RKO (cell line): Measurements from ENCODE around the gene CBARP.
A peak's percentile ranks its signal among the peaks of the same experiment; 100 is the strongest.
"Not testable (repeated sequence)": the region's sequence is repeated elsewhere in the genome, so short reads cannot be mapped to it uniquely, and the experiment has no call there.

Experiments
- DNase-seq: peaks from one replicate; pipeline ENCODE4 v3.0.0-alpha.2; 2016; ENCODE audit warnings: low spot score

Gene CBARP

GRCh38 chr19:1252221-1252820, 14.5 kb upstream of the CBARP start:
- DNase-seq = peak; percentile 84

GRCh38 chr19:1251330-1252220, 13.8 kb upstream of the CBARP start:
- peak; percentile 66 for DNase-seq

- DNase-seq = peak; percentile 53
Measured at GRCh38 chr19:1250437-1251260, 12.8 kb upstream of the CBARP start.

- DNase-seq = no peak
Measured at GRCh38 chr19:1249990-1250436, 12.2 kb upstream of the CBARP start.

- DNase-seq = peak; percentile 96
Measured at GRCh38 chr19:1249298-1249989, 11.6 kb upstream of the CBARP start.

- DNase-seq = peak; percentile 79
Measured at GRCh38 chr19:1248786-1249297, 11.0 kb upstream of the CBARP start.

GRCh38 chr19:1248139-1248785, 10.5 kb upstream of the CBARP start, which contains the start of gene MIDN:
MIDN (plus strand) TSS chr19:1248583; CDS start chr19:1250297, 1,714 bp downstream.
- peak; percentile 93 for DNase-seq

GRCh38 chr19:1247748-1248138, 9.9 kb upstream of the CBARP start:
- DNase-seq = no peak

GRCh38 chr19:1246265-1247087, 8.7 kb upstream of the CBARP start:
- DNase-seq = not testable (repeated sequence)

GRCh38 chr19:1245494-1246264, 7.9 kb upstream of the CBARP start:
- no peak for DNase-seq

- no peak for DNase-seq
Measured at GRCh38 chr19:1244693-1245451, 7.1 kb upstream of the CBARP start.

GRCh38 chr19:1243768-1244692, 6.2 kb upstream of the CBARP start:
- DNase-seq = peak; percentile 77

- DNase-seq = peak; percentile 96
Measured at GRCh38 chr19:1241417-1242095, 3.8 kb upstream of the CBARP start, which contains the start of gene ATP5F1D. ATP5F1D (plus strand) TSS chr19:1241751; CDS start chr19:1241851, 100 bp downstream.

- DNase-seq = no peak
Measured at GRCh38 chr19:1240925-1241324, 3.1 kb upstream of the CBARP start.

GRCh38 chr19:1239796-1240737, 2.3 kb upstream of the CBARP start:
- DNase-seq = peak; percentile 91

- DNase-seq = no peak
Measured at GRCh38 chr19:1239420-1239795, 1.6 kb upstream of the CBARP start.
